ENCODE data around the gene ATRN.

- TF ChIP-seq JUND (IDR thresholded peaks at IDR 0.05) (no peak), CTCF (IDR thresholded peaks at IDR 0.05; ENCODE audit: low read depth, low read length, missing input control) (no peak), EGR1 (IDR thresholded peaks at IDR 0.05; ENCODE audit: low read depth in 2 of 2) (no peak), TAF1 (conservative IDR thresholded peaks at IDR 0.05) (no peak), MAX (IDR thresholded peaks at IDR 0.05) (no peak), ZBTB33 (IDR thresholded peaks at IDR 0.05) (no peak), ATF3 (IDR thresholded peaks at IDR 0.05) (no peak)
Measured at GRCh38 chr20:3647473-3647872, 176.7 kb downstream of the ATRN start.

Data from liver (tissue), 3 donors.